Small intestine (tissue), 7 donors: ENCODE results near the gene MCCC2. TPM values are rescaled to one million over a fixed set of nuclear protein-coding genes. Genes with fewer than 3 reads are reported as not detected.

Experiments
- DNase-seq, 2 donors: peaks; one replicate each; pipeline versions ENCODE4 v3.0.0 to v3.0.0-alpha.2; 2013
- FAIRE-seq: peaks from 2 replicates; lab custom pipeline; 2012; peaks lifted over from hg19 to GRCh38; lab: Jason Lieb, UNC
- H3K27ac ChIP-seq, 3 donors: one replicate each; pipeline ENCODE4 v1.5.1; 2013; ENCODE audit warnings: low read length in 2 of 3, mild to moderate bottlenecking in 2 of 3, control low read depth in 1 of 3, inconsistent platforms in 1 of 3, low read depth in 1 of 3, moderate library complexity in 1 of 3
- H3K27me3 ChIP-seq, 3 donors: one replicate each; pipeline ENCODE4 v1.6.1; 2013; ENCODE audit warnings: low read length in 3 of 3, inconsistent platforms in 1 of 3; ENCODE audit not compliant: control insufficient read depth in 3 of 3, insufficient read depth in 3 of 3
- H3K36me3 ChIP-seq, 3 donors: one replicate each; pipeline ENCODE4 v1.6.1; 2013; ENCODE audit warnings: low read length in 3 of 3, inconsistent platforms in 1 of 3, low read depth in 1 of 3, mild to moderate bottlenecking in 1 of 3, moderate library complexity in 1 of 3; ENCODE audit not compliant: control insufficient read depth in 3 of 3, insufficient read depth in 2 of 3
- H3K4me1 ChIP-seq, 3 donors: one replicate each; pipeline ENCODE4 v1.6.1; 2013; ENCODE audit warnings: low read length in 2 of 3, inconsistent platforms in 1 of 3, low read depth in 1 of 3, mild to moderate bottlenecking in 1 of 3, moderate library complexity in 1 of 3; ENCODE audit not compliant: control insufficient read depth in 3 of 3, insufficient read depth in 2 of 3
- H3K4me3 ChIP-seq, 3 donors: one replicate each; pipeline ENCODE4 v1.5.1; 2013; ENCODE audit warnings: low read length in 3 of 3, control low read depth in 1 of 3, inconsistent platforms in 1 of 3, low read depth in 1 of 3, mild to moderate bottlenecking in 1 of 3, moderate library complexity in 1 of 3
- H3K9me3 ChIP-seq, 2 donors: one replicate each; pipeline ENCODE4 v1.6.1; 2013; ENCODE audit warnings: low read depth in 1 of 2, low read length in 1 of 2; ENCODE audit not compliant: control insufficient read depth in 2 of 2, insufficient read depth in 1 of 2
- WGBS, 3 donors: extraction: QIAGEN DNeasy Blood & Tissue Kit; methylation state at CpG; one replicate each; pipeline ENCODE4 v1.1.7; 2013; 5-methylcytosine and 5-hydroxymethylcytosine counted together
- polyA plus RNA-seq, 4 donors: library from polyadenylated mRNA; stranded (reverse) in 3 of 4; unstranded in 1 of 4; fragments of 200-250 nt in 3 of 4; fragments of 120-200 nt in 1 of 4; gene quantifications; one replicate each; pipeline versions ENCODE4 v1.2.1 to v1.2.3, GENCODE V29; 2013
- donor health status: healthy with polysubstance abuse.
- donor health status: control.
- donor health status: control.
- donor health status: Bipolar disorder and iron deficiency.
- donor health status: healthy.

MCCC2 gene
- polyA plus RNA-seq, 4 donors = 24.9 to 44.9 (median 39.0) TPM

- Histone ChIP-seq H3K4me1 (no peaks in the 10 kb centered on the region), H3K4me3 (no peak overlapping the region), H3K9me3 (peaks cover 0 to 6% of the 10 kb centered on the region in 2 donors), H3K27ac (no peak overlapping the region), H3K27me3 (peaks cover 0 to 2% (median 0%) of the 10 kb centered on the region in 3 donors), H3K36me3 (no peaks in the 10 kb centered on the region)
- no peak for FAIRE-seq
- 58 to 79% (median 67%) methylated on average over 3 of the region's 3 CpGs for WGBS, 3 donors
- no peak for DNase-seq
These were observed 94.2 kb downstream of the MCCC2 start for GRCh38 chr5:71681296-71681695.

DNA sequence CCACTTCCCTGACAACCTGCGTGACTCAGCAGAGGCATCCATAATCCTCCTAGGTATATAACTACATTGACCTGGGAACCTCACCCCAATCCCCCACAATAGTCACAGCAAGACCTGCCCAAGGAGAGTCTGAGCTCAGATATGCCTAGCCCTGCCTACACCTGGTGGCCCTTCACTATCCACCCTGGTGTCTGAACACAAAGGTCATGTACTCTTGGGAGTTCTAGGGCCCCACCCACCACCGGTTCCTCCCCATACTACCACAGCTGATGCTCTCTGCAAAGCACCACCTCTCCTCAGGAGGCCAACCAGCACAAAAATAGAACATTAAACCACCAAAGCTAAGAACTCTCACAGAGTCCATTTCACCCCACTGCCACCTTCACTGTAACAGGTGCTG lies 97.2 kb downstream of the MCCC2 start:
- Histone ChIP-seq H3K4me3 (no peak overlapping the region), H3K27me3 (no peaks in the 10 kb centered on the region), H3K27ac (no peak overlapping the region), H3K36me3 (no peaks in the 10 kb centered on the region), H3K4me1 (no peaks in the 10 kb centered on the region), H3K9me3 (peaks cover 0 to 6% of the 10 kb centered on the region in 2 donors)
- DNase-seq (peak in 1 of 2 donors; percentile 44), FAIRE-seq (no peak)
- WGBS, 3 donors = 51 to 81% (median 67%) methylated on average over 2 of the region's 2 CpGs

GRCh38 chr5:71693828-71694427 lies 106.8 kb downstream of the MCCC2 start:
- Histone ChIP-seq H3K4me3 (no peak overlapping the region), H3K36me3 (no peaks in the 10 kb centered on the region), H3K4me1 (peaks cover 0 to 15% (median 0%) of the 10 kb centered on the region in 3 donors), H3K27me3 (no peaks in the 10 kb centered on the region), H3K9me3 (no peaks in the 10 kb centered on the region), H3K27ac (peak overlapping the region in 1 of 3 donors; percentile 62)
- FAIRE-seq (no peak), DNase-seq (peak; percentile 70 to 75)
- WGBS, 3 donors = 7 to 17% (median 15%) methylated on average over 7 of the region's 7 CpGs

DNA sequence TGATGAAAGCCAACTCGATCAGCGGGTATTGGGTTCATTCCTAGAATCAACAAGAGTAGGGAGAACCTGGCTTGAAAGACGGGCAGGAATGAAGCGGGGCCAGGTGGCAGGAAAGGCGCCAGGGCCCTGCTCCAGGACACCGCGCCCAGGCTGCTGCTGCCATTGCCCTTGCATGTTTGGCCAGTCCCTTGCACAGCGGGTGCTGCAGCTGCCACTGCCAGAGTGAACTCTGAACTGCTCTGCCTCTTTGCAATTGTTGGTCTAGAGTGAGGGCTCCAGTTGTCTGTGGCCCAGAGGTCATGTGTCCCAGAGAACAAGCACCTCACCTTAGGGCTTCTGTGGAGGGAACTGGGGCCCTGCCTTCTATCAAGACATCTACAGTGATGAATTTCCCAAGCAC lies 107.9 kb downstream of the MCCC2 start:
- no peak for FAIRE-seq
- no peaks in the 10 kb centered on the region for H3K36me3 ChIP-seq
- WGBS, 3 donors = 47 to 88% (median 64%) methylated on average over 8 of the region's 8 CpGs

DNA sequence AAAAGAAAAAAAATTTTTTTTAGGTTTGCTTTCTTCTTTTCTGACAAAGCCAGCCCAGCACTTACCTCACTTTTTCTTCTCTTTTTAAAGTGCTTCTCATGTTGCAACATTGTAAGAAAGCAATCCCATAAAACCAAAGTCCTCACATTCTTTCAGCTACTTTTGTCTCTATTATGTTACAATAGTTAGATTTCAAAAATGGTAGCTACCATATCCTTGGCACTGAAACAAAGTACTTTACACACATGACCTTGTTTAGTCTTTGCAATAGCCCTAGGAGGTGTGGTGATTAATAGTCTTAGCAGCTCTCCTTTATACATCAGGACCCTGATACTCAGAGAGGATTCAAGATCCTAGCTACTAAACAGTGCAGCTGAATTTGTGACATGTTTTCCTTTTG lies 108.5 kb downstream of the MCCC2 start:
- Histone ChIP-seq H3K27me3 (no peaks in the 10 kb centered on the region), H3K4me1 (peaks cover 0 to 15% (median 0%) of the 10 kb centered on the region in 3 donors), H3K9me3 (no peaks in the 10 kb centered on the region), H3K36me3 (no peaks in the 10 kb centered on the region), H3K27ac (peak overlapping the region in 1 of 3 donors; percentile 62), H3K4me3 (no peak overlapping the region)
- FAIRE-seq (no peak), DNase-seq (peak in 1 of 2 donors; percentile 2)

More for the DNA sequence above, 107.9 kb downstream of the MCCC2 start:
- Histone ChIP-seq H3K4me3 (no peak overlapping the region), H3K4me1 (peaks cover 0 to 15% (median 0%) of the 10 kb centered on the region in 3 donors), H3K27ac (peak overlapping the region in 1 of 3 donors; percentile 62), H3K27me3 (no peaks in the 10 kb centered on the region), H3K9me3 (no peaks in the 10 kb centered on the region)
- peak; percentile 41 to 76 for DNase-seq

DNA sequence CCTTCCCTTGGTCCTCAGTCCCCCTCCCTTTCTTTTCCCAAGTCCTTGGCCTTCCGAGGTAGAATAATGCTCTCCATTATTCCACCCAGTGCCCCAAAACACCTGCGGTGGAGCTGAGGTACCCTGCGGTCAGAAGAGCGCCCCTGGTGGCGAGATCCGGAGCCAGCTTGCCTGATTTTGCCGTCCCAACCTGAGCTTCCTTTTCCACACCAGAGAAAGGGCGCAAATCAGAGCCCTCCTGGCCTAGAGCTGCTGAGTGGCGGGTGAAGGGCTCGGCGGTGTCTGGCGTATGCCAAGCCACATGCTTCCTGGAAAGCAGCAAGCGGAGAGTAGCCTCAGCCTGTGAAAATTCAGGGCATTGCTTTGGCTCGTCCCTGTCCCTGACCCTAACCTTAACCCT lies 110.8 kb downstream of the MCCC2 start:
- H3K4me1 ChIP-seq = peaks cover 0 to 15% (median 0%) of the 10 kb centered on the region in 3 donors
- no peak overlapping the region for H3K27ac ChIP-seq
- no peak overlapping the region for H3K4me3 ChIP-seq
- WGBS, 3 donors = 65 to 89% (median 78%) methylated on average over 14 of the region's 14 CpGs
- H3K27me3 ChIP-seq = no peaks in the 10 kb centered on the region
- FAIRE-seq = no peak
- H3K9me3 ChIP-seq = no peaks in the 10 kb centered on the region
- no peak for DNase-seq
- no peaks in the 10 kb centered on the region for H3K36me3 ChIP-seq

GRCh38 chr5:71699233-71699632 lies 112.1 kb downstream of the MCCC2 start:
- DNase-seq (no peak), FAIRE-seq (no peak)
- WGBS, 3 donors = 51 to 60% (median 58%) methylated on average over 2 of the region's 2 CpGs
- H3K36me3 ChIP-seq = no peaks in the 10 kb centered on the region
- no peak overlapping the region for H3K27ac ChIP-seq
- peaks cover 0 to 10% (median 0%) of the 10 kb centered on the region in 3 donors for H3K4me1 ChIP-seq
- H3K9me3 ChIP-seq = no peaks in the 10 kb centered on the region
- no peaks in the 10 kb centered on the region for H3K27me3 ChIP-seq
- no peak overlapping the region for H3K4me3 ChIP-seq

DNA sequence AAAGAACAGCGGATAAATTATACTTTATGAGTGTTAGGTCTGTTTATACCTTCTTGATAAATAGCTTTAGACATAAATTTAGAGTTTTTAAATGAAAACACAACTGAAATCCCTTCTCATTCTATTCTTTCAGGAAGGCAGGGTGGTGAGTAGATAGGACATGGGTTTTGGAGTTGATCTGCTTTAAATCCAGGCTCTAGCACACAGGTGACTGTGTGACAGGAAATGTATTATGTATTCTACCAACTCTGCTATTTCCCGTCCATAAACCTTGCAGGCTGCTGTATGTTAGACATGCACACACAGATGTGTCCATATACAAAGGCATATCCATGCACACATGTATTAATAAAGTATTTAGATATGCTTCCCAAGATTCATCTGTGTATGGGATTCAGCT lies 112.6 kb downstream of the MCCC2 start:
- Histone ChIP-seq H3K9me3 (no peaks in the 10 kb centered on the region), H3K36me3 (no peaks in the 10 kb centered on the region), H3K27me3 (no peaks in the 10 kb centered on the region), H3K4me1 (peaks cover 0 to 7% (median 0%) of the 10 kb centered on the region in 3 donors), H3K4me3 (no peak overlapping the region), H3K27ac (no peak overlapping the region)
- WGBS, 3 donors = 77 to 82% (median 77%) methylated on average over 2 of the region's 2 CpGs
- FAIRE-seq (no peak), DNase-seq (no peak)

DNA sequence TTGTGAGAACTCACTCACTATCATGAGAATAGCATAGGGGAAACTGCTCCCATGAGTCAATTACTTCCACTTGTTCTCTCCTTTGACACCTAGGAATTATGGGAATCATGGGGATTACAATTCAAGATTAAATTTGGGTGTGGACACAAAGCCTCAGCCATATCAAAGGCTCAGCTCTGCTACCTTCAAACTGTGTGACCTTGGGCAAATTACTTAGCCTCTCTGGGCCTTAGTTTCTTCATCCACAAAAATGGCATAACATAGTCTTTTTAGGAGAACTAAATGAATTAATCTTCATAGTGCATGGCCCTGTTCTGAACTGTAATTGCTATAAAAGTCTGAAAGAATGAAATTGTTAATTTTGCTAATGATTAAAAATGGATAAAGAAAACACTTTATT lies 113.7 kb downstream of the MCCC2 start:
- Histone ChIP-seq H3K9me3 (no peaks in the 10 kb centered on the region), H3K4me1 (no peaks in the 10 kb centered on the region), H3K4me3 (no peak overlapping the region), H3K27me3 (no peaks in the 10 kb centered on the region), H3K36me3 (no peaks in the 10 kb centered on the region), H3K27ac (no peak overlapping the region)
- DNase-seq (no peak), FAIRE-seq (no peak)
